Measurements from ENCODE around the gene CLEC4F. TPM values are rescaled to one million over a fixed set of nuclear protein-coding genes. Genes with fewer than 3 reads are reported as not detected.

The CLEC4F gene
- total and polyA plus RNA-seq, 2 donors (not counting 3 experiments of a cell fraction or from before 2014, with no cell fraction given), result not detected

- H3K4me3 ChIP-seq (replicated peaks in 1 of 3; ENCODE audit: insufficient read depth in 1 of 3, low read depth in 1 of 3, low read length in 3 of 3), result no peak overlapping the region
- intact Hi-C loops (cut with micrococcal nuclease), result no loop called here
- ChIA-PET POLR2A (no interaction called here), CTCF (no interaction called here)
- H3K79me2 ChIP-seq (ENCODE audit: control insufficient read depth, insufficient read depth, low read length), result no peaks in the 10 kb centered on the region
- no peak for TF ChIP-seq EZH2 (IDR thresholded peaks at IDR 0.05; ENCODE audit: borderline replicate concordance, low read depth, low read length, severe bottlenecking)
- no peak for TF ChIP-seq FOS (IDR thresholded peaks at IDR 0.05; ENCODE audit: borderline replicate concordance, insufficient read depth, low read length)
- TF ChIP-seq JUN (IDR thresholded peaks at IDR 0.05; ENCODE audit: borderline replicate concordance, insufficient read depth, insufficient read length, low read depth), result no peak
- TF ChIP-seq POLR2AphosphoS5 (IDR thresholded peaks at IDR 0.05; ENCODE audit: insufficient read depth, low read depth, low read length), result no peak
- TF ChIP-seq POLR2A (IDR thresholded peaks at IDR 0.05; ENCODE audit: low read depth, low read length), result no peak
- TF ChIP-seq MAX (IDR thresholded peaks at IDR 0.05; ENCODE audit: insufficient read depth, insufficient read length), result no peak
- no peak for TF ChIP-seq GATA2 (IDR thresholded peaks at IDR 0.05; ENCODE audit: insufficient read depth, insufficient read length, low read depth, low read length)
- TF ChIP-seq, protein P1, sequence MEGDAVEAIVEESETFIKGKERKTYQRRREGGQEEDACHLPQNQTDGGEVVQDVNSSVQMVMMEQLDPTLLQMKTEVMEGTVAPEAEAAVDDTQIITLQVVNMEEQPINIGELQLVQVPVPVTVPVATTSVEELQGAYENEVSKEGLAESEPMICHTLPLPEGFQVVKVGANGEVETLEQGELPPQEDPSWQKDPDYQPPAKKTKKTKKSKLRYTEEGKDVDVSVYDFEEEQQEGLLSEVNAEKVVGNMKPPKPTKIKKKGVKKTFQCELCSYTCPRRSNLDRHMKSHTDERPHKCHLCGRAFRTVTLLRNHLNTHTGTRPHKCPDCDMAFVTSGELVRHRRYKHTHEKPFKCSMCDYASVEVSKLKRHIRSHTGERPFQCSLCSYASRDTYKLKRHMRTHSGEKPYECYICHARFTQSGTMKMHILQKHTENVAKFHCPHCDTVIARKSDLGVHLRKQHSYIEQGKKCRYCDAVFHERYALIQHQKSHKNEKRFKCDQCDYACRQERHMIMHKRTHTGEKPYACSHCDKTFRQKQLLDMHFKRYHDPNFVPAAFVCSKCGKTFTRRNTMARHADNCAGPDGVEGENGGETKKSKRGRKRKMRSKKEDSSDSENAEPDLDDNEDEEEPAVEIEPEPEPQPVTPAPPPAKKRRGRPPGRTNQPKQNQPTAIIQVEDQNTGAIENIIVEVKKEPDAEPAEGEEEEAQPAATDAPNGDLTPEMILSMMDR (IDR thresholded peaks at IDR 0.05; ENCODE audit: extremely low read depth in 1 of 2, insufficient read depth in 1 of 2, low read depth in 1 of 2, low read length in 2 of 2), result no peak
- no peak for TF ChIP-seq MYC (IDR thresholded peaks at IDR 0.05; ENCODE audit: low read depth, low read length)
- peaks cover 2% of the 10 kb centered on the region for H3K4me1 ChIP-seq (ENCODE audit: control insufficient read depth, extremely low read depth, insufficient read depth, low read length)
- no peaks in the 10 kb centered on the region for H3K9me3 ChIP-seq (replicated peaks; ENCODE audit: control insufficient read depth, insufficient read depth, low read length)
- no TSS peak for BruUV-seq (replicated peaks)
- no peak overlapping the region for H3K9ac ChIP-seq (replicated peaks; ENCODE audit: extremely low read depth, insufficient read depth, low read length)
- no peaks in the 10 kb centered on the region for H4K20me1 ChIP-seq (replicated peaks; ENCODE audit: control insufficient read depth, extremely low read depth, insufficient read depth, low read length)
- no peak for DNase-seq (ENCODE audit: low read depth, low spot score)
- no peaks in the 10 kb centered on the region for H3K9me1 ChIP-seq (replicated peaks; ENCODE audit: control insufficient read depth, extremely low read depth, insufficient read depth, low read length)
- H3K36me3 ChIP-seq (ENCODE audit: control insufficient read depth in 2 of 2, extremely low read depth in 1 of 2, insufficient read depth in 2 of 2, low read length in 2 of 2), result no peaks in the 10 kb centered on the region
- no peak overlapping the region for H2AFZ ChIP-seq (ENCODE audit: low read depth, low read length)
- no peak overlapping the region for H3K4me2 ChIP-seq (ENCODE audit: insufficient read depth, low read length)
- FAIRE-seq, result no peak
- dilution Hi-C loops (cut with MboI; ENCODE audit: extremely low pct_ligation_motif_present, low sequenced_read_pairs), result no loop called here
- H3K27me3 ChIP-seq (ENCODE audit: control insufficient read depth in 2 of 2, insufficient read depth in 2 of 2, low read length in 2 of 2), result peaks cover 2 to 7% of the 10 kb centered on the region in 2 experiments
- H3K27ac ChIP-seq (ENCODE audit: insufficient read depth, low read depth, low read length), result no peak overlapping the region
Observed at GRCh38 chr2:70834881-70835280, 14.5 kb upstream of the CLEC4F start.
